ENCODE results near the gene COPG1.

The COPG1 gene, protein sequence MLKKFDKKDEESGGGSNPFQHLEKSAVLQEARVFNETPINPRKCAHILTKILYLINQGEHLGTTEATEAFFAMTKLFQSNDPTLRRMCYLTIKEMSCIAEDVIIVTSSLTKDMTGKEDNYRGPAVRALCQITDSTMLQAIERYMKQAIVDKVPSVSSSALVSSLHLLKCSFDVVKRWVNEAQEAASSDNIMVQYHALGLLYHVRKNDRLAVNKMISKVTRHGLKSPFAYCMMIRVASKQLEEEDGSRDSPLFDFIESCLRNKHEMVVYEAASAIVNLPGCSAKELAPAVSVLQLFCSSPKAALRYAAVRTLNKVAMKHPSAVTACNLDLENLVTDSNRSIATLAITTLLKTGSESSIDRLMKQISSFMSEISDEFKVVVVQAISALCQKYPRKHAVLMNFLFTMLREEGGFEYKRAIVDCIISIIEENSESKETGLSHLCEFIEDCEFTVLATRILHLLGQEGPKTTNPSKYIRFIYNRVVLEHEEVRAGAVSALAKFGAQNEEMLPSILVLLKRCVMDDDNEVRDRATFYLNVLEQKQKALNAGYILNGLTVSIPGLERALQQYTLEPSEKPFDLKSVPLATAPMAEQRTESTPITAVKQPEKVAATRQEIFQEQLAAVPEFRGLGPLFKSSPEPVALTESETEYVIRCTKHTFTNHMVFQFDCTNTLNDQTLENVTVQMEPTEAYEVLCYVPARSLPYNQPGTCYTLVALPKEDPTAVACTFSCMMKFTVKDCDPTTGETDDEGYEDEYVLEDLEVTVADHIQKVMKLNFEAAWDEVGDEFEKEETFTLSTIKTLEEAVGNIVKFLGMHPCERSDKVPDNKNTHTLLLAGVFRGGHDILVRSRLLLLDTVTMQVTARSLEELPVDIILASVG

DNA sequence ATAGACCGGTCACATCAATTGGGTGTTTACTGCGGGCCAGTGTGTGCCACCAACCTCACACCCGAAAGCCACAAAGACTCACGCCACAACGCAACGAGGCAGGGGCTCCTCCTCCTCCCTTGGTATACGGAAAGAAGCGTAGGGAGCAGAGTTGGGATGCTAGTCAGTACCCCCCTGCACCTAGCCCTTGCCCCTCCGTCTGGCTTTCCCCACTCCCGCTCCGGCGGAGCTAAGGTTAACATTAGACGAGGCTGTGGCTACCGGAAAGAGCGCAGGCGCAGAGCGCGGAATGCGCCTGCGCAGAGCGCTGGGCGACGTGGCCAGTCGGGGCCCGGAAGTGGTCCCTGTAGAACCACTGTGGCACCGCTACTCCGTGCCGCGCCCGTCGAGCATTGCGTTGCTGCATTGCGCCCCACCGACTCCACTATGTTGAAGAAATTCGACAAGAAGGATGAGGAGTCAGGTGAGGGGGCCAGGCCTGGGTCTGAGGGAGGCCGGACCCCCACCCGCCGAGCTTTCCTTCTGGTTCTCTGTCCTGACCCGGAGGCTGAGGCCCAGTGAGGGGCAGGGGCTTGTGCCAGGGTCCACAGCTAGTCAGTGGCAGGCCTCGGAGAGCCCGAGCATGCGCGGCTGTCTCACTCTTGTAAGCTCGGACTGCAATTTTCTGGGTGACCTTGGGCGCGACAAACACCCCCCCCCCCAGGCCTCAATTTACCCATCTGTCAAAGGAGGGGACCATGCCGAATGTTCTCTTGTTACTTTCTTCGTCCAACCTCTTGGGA is at the start of gene COPG1:
TSS of gene COPG1 (plus strand) at position 323 of the 782 bp plus-strand sequence. CDS start at position 427, 104 bp downstream.
- in situ Hi-C loops (cut with HindIII; ENCODE audit: low pct_ligation_motif_present, low sequenced_read_pairs) = no loop called here
- TF ChIP-seq, protein P1, sequence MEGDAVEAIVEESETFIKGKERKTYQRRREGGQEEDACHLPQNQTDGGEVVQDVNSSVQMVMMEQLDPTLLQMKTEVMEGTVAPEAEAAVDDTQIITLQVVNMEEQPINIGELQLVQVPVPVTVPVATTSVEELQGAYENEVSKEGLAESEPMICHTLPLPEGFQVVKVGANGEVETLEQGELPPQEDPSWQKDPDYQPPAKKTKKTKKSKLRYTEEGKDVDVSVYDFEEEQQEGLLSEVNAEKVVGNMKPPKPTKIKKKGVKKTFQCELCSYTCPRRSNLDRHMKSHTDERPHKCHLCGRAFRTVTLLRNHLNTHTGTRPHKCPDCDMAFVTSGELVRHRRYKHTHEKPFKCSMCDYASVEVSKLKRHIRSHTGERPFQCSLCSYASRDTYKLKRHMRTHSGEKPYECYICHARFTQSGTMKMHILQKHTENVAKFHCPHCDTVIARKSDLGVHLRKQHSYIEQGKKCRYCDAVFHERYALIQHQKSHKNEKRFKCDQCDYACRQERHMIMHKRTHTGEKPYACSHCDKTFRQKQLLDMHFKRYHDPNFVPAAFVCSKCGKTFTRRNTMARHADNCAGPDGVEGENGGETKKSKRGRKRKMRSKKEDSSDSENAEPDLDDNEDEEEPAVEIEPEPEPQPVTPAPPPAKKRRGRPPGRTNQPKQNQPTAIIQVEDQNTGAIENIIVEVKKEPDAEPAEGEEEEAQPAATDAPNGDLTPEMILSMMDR (IDR thresholded peaks at IDR 0.05; ENCODE audit: low read depth, low read length, missing control alignments) = no peak
- H3K36me3 ChIP-seq (replicated peaks) = peaks cover 33% of the 10 kb centered on the region

DNA sequence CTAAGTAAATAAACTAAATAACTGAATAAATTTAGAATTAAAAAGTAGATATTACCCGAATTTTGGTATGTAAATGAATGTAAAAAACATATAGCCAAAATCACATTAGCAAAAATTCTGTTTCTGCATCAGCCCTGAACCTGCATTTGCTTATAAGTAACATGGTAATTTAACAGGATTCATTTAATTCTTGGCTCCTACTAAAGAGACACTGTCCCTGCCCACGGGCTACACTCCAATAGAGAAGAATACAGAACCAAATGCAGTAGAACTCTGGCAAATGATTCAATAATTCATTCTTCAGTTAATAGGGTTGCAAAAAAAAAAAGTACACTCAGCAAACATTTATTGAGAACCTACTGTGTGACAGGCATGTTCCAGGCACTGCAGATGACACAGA is 44.9 kb upstream of the COPG1 start:
- H3K36me3 ChIP-seq (replicated peaks) = no peaks in the 10 kb centered on the region
- TF ChIP-seq, protein P1 (IDR thresholded peaks at IDR 0.05; ENCODE audit: low read depth, low read length, missing control alignments) = no peak
- no peak overlapping the region for H3K27ac ChIP-seq
- in situ Hi-C loops (cut with HindIII; ENCODE audit: low pct_ligation_motif_present, low sequenced_read_pairs) = no loop called here
- H3K4me3 ChIP-seq (ENCODE audit: low read depth, low read length) = no peak overlapping the region
- DNase-seq = no peak
- no peaks in the 10 kb centered on the region for H3K27me3 ChIP-seq (replicated peaks)

More for the DNA sequence above, at the start of gene COPG1:
- Histone ChIP-seq H3K27ac (peak within 1 kb of the TSS; percentile 98), H3K4me3 (ENCODE audit: low read depth, low read length) (peak within 1 kb of the TSS; percentile 79), H3K27me3 (replicated peaks) (no peaks in the 10 kb centered on the region)
- peak; percentile 84 for DNase-seq

DNA sequence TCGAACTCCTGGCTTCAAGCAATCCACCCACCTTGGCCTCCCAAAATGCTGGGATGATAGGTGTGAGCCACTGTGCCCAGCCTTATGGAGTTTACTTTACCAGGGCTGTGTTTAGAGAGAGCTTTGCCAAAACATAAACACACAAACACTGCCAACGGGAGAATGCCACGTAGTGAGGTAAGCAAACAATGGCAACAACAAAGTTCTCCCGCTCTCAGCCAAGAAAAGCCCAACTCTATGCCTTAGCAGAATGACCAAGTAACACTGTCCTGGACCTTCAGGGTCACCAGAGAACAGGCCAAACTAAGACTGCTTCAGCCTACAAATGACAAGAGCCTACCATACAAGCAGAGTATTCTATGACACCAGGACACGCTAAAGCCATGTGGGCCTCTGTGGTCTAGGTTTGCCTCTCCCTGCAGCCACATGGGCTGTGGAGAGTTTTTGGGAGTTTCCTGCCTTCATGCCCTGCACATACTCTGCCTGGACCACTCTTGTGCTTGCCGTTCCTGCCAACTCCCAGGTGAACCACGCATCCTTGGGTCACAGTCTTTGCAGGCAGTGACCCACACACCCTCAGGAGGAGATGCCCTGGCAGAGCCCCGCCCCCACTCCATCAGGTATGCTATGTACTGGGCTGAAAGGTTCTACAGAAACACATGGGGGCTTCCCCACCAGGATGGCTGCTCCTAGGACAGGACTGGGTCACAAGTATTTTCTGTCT is 44.1 kb upstream of the COPG1 start:
- TF ChIP-seq, protein P1 (IDR thresholded peaks at IDR 0.05; ENCODE audit: low read depth, low read length, missing control alignments) = no peak
- H3K36me3 ChIP-seq (replicated peaks) = no peaks in the 10 kb centered on the region
- in situ Hi-C loops (cut with HindIII; ENCODE audit: low pct_ligation_motif_present, low sequenced_read_pairs) = no loop called here
- no peaks in the 10 kb centered on the region for H3K27me3 ChIP-seq (replicated peaks)
- no peak overlapping the region for H3K4me3 ChIP-seq (ENCODE audit: low read depth, low read length)
- no peak for DNase-seq
- H3K27ac ChIP-seq = no peak overlapping the region

DNA sequence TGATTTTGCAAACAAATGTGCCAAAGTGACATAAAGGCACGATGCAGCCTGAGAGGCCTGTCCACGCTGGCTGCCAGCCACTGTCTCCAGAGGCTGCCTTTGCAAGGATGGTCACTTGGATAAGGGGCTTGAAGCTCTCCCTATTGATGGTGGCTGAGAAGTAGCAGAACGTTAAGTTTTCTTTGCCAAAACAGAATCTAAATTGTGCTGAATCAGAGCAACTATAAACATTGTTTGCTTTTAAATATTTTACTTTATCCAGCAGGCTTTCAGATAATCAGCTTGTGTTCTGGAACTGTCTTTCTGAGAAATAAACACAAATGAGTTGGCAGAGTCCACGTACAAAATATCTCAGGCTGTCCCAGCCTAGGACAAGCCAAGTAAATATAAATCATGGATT is 41.9 kb upstream of the COPG1 start:
- DNase-seq = no peak
- Histone ChIP-seq H3K27me3 (replicated peaks) (no peaks in the 10 kb centered on the region), H3K36me3 (replicated peaks) (no peaks in the 10 kb centered on the region), H3K4me3 (ENCODE audit: low read depth, low read length) (no peak overlapping the region), H3K27ac (no peak overlapping the region)
- in situ Hi-C loops (cut with HindIII; ENCODE audit: low pct_ligation_motif_present, low sequenced_read_pairs) = no loop called here
- TF ChIP-seq, protein P1 (IDR thresholded peaks at IDR 0.05; ENCODE audit: low read depth, low read length, missing control alignments) = no peak

DNA sequence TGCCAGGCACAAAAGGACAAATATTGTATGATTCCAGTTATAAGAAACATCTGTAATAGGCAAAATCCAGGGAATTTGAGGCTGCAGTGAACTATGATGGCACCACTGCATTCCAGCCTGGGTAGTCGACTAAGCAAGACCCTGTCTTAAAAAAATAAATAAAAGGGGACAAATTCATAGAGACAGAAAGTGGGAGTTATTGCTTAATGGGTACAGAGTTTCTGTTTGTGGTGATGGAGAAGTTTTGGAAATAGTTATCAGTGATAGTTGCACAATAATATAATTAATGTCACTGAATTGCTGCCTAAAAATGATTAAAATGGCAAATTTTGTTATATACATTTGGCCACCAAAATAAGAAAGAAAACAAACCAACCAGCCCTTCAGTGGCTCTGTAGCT is 38.1 kb upstream of the COPG1 start:
- H3K27ac ChIP-seq = no peak overlapping the region
- H3K4me3 ChIP-seq (ENCODE audit: low read depth, low read length) = no peak overlapping the region
- in situ Hi-C loops (cut with HindIII; ENCODE audit: low pct_ligation_motif_present, low sequenced_read_pairs) = no loop called here
- TF ChIP-seq, protein P1 (IDR thresholded peaks at IDR 0.05; ENCODE audit: low read depth, low read length, missing control alignments) = no peak
- H3K27me3 ChIP-seq (replicated peaks) = no peaks in the 10 kb centered on the region
- no peaks in the 10 kb centered on the region for H3K36me3 ChIP-seq (replicated peaks)
- DNase-seq = no peak

Data from brain microvascular endothelial cell (primary cell).